ENCODE data around the gene GALNT9.
"Not testable (repeated sequence)": the region's sequence is repeated elsewhere in the genome, so short reads cannot be mapped to it uniquely, and the experiment has no call there.

Gene GALNT9

GRCh38 chr12:132278401-132279183, 50.8 kb downstream of the GALNT9 start:
- DNase-seq = no peak

- no peak for DNase-seq
Measured at GRCh38 chr12:132277949-132278348, 51.4 kb downstream of the GALNT9 start.

GRCh38 chr12:132277374-132277941, 51.9 kb downstream of the GALNT9 start:
- no peak for DNase-seq

GRCh38 chr12:132276827-132277373, 52.5 kb downstream of the GALNT9 start:
- DNase-seq = no peak

- no peak for DNase-seq
Measured at GRCh38 chr12:132276066-132276826, 53.1 kb downstream of the GALNT9 start.

GRCh38 chr12:132275631-132276030, 53.8 kb downstream of the GALNT9 start:
- DNase-seq = no peak

GRCh38 chr12:132275110-132275531, 54.3 kb downstream of the GALNT9 start:
- DNase-seq = no peak

- no peak for DNase-seq
Measured at GRCh38 chr12:132273992-132274334, 55.4 kb downstream of the GALNT9 start.

GRCh38 chr12:132272711-132273110, 56.7 kb downstream of the GALNT9 start:
- no peak for DNase-seq

- no peak for DNase-seq
Measured at GRCh38 chr12:132271755-132272092, 57.7 kb downstream of the GALNT9 start.

GRCh38 chr12:132270969-132271754, 58.2 kb downstream of the GALNT9 start:
- no peak for DNase-seq

- DNase-seq = no peak
Measured at GRCh38 chr12:132270516-132270915, 58.9 kb downstream of the GALNT9 start.

GRCh38 chr12:132269271-132269968, 60.0 kb downstream of the GALNT9 start:
- no peak for DNase-seq

- no peak for DNase-seq
Measured at GRCh38 chr12:132268674-132269073, 60.7 kb downstream of the GALNT9 start.

GRCh38 chr12:132267873-132268272, 61.5 kb downstream of the GALNT9 start:
- DNase-seq = no peak

GRCh38 chr12:132266802-132267201, 62.6 kb downstream of the GALNT9 start:
- no peak for DNase-seq

GRCh38 chr12:132266370-132266769, 63.0 kb downstream of the GALNT9 start:
- DNase-seq = no peak

GRCh38 chr12:132265822-132266221, 63.6 kb downstream of the GALNT9 start:
- not testable (repeated sequence) for DNase-seq

- DNase-seq = no peak
Measured at GRCh38 chr12:132265056-132265800, 64.2 kb downstream of the GALNT9 start.

- DNase-seq = no peak
Measured at GRCh38 chr12:132264086-132265010, 65.0 kb downstream of the GALNT9 start.
